ENCODE data around the gene EXOC5. TPM values are rescaled to one million over a fixed set of nuclear protein-coding genes. Genes with fewer than 3 reads are reported as not detected.
"Not testable (repeated sequence)": the region's sequence is repeated elsewhere in the genome, so short reads cannot be mapped to it uniquely, and the experiment has no call there.

EXOC5 gene
- total and polyA plus RNA-seq, 2 donors from 2014 or later, result 11.6 to 52.2 TPM

GRCh38 chr14:57205938-57206337 is 62.8 kb downstream of the EXOC5 start:
- DNase-seq (no peak), FAIRE-seq (no peak)
- Histone ChIP-seq H3K9me3 (ENCODE audit: control insufficient read depth in 2 of 3, insufficient read depth in 1 of 3, low read length in 3 of 3) (no peaks in the 10 kb centered on the region), H3K9ac (ENCODE audit: low read length in 3 of 3) (no peak overlapping the region), H3K36me3 (ENCODE audit: control insufficient read depth in 2 of 3, insufficient read depth in 3 of 3, low read length in 3 of 3) (peaks cover 0 to 5% (median 0%) of the 10 kb centered on the region in 3 donors), H3K4me1 (ENCODE audit: control insufficient read depth in 2 of 3, insufficient read depth in 2 of 3, low read depth in 1 of 3, low read length in 3 of 3) (no peaks in the 10 kb centered on the region), H3K27ac (ENCODE audit: low read depth in 2 of 2, low read length in 2 of 2) (no peak overlapping the region), H3K27me3 (ENCODE audit: control insufficient read depth, insufficient read depth, low read length) (no peaks in the 10 kb centered on the region), H3K4me3 (ENCODE audit: low read length in 3 of 3) (no peak overlapping the region)
- intact Hi-C loops (cut with DNase I), result no loop called here
- no peak for TF ChIP-seq CTCF (IDR thresholded peaks at IDR 0.05; ENCODE audit: borderline replicate concordance, extremely low read depth, insufficient read depth)

DNA sequence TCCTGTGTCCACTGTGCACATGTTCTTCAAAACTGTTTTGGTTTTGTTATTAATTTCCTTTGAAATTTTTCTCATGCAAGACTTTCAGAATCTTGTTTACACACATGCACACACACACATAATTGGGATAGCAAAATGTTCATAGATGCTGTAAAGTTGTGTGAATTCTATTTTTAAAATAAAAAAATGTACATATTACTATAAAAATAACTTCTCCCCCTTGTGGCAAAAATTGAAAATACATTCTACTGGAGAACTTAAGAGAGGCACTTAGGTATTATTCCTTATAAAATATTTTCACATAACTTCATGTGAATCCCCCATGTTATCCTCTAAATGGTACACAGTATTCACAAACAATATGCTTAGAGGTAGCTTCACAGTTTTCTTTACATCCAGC is 66.0 kb downstream of the EXOC5 start:
- H3K4me3 ChIP-seq (ENCODE audit: low read length in 3 of 3); H3K9ac ChIP-seq (ENCODE audit: low read length in 3 of 3); H3K9me3 ChIP-seq (ENCODE audit: control insufficient read depth in 2 of 3, insufficient read depth in 1 of 3, low read length in 3 of 3); H3K36me3 ChIP-seq (ENCODE audit: control insufficient read depth in 2 of 3, insufficient read depth in 3 of 3, low read length in 3 of 3); H3K4me1 ChIP-seq (ENCODE audit: control insufficient read depth in 2 of 3, insufficient read depth in 2 of 3, low read depth in 1 of 3, low read length in 3 of 3); DNase-seq; H3K27ac ChIP-seq (ENCODE audit: low read depth in 2 of 2, low read length in 2 of 2); H3K27me3 ChIP-seq (ENCODE audit: control insufficient read depth, insufficient read depth, low read length); intact Hi-C loops (cut with DNase I): not testable (repeated sequence)
- peak; percentile 96 for FAIRE-seq

- DNase-seq (no peak), FAIRE-seq (no peak)
- Histone ChIP-seq H3K27ac (ENCODE audit: low read depth in 2 of 2, low read length in 2 of 2) (no peak overlapping the region), H3K4me1 (ENCODE audit: control insufficient read depth in 2 of 3, insufficient read depth in 2 of 3, low read depth in 1 of 3, low read length in 3 of 3) (no peaks in the 10 kb centered on the region), H3K4me3 (ENCODE audit: low read length in 3 of 3) (no peak overlapping the region), H3K27me3 (ENCODE audit: control insufficient read depth, insufficient read depth, low read length) (no peaks in the 10 kb centered on the region), H3K9me3 (ENCODE audit: control insufficient read depth in 2 of 3, insufficient read depth in 1 of 3, low read length in 3 of 3) (no peaks in the 10 kb centered on the region), H3K9ac (ENCODE audit: low read length in 3 of 3) (no peak overlapping the region), H3K36me3 (ENCODE audit: control insufficient read depth in 2 of 3, insufficient read depth in 3 of 3, low read length in 3 of 3) (no peaks in the 10 kb centered on the region)
- intact Hi-C loops (cut with DNase I), result no loop called here
- TF ChIP-seq CTCF (IDR thresholded peaks at IDR 0.05; ENCODE audit: borderline replicate concordance, extremely low read depth, insufficient read depth), result no peak
Measured at GRCh38 chr14:57199921-57200320, 68.8 kb downstream of the EXOC5 start.

GRCh38 chr14:57189070-57189469 is 79.6 kb downstream of the EXOC5 start:
- DNase-seq (peak in 2 of 5 donors; percentile 13 to 43), FAIRE-seq (no peak)
- intact Hi-C loops (cut with DNase I), result no loop called here
- Histone ChIP-seq H3K27ac (ENCODE audit: low read depth in 2 of 2, low read length in 2 of 2) (no peak overlapping the region), H3K4me3 (ENCODE audit: low read length in 3 of 3) (no peak overlapping the region), H3K9me3 (ENCODE audit: control insufficient read depth in 2 of 3, insufficient read depth in 1 of 3, low read length in 3 of 3) (no peaks in the 10 kb centered on the region), H3K4me1 (ENCODE audit: control insufficient read depth in 2 of 3, insufficient read depth in 2 of 3, low read depth in 1 of 3, low read length in 3 of 3) (no peaks in the 10 kb centered on the region), H3K9ac (ENCODE audit: low read length in 3 of 3) (no peak overlapping the region), H3K36me3 (ENCODE audit: control insufficient read depth in 2 of 3, insufficient read depth in 3 of 3, low read length in 3 of 3) (no peaks in the 10 kb centered on the region), H3K27me3 (ENCODE audit: control insufficient read depth, insufficient read depth, low read length) (no peaks in the 10 kb centered on the region)
- no peak for TF ChIP-seq CTCF (IDR thresholded peaks at IDR 0.05; ENCODE audit: borderline replicate concordance, extremely low read depth, insufficient read depth)

Measured in kidney (tissue), 14 donors.